ENCODE results near the gene SMIM28.

SMIM28 gene

DNA sequence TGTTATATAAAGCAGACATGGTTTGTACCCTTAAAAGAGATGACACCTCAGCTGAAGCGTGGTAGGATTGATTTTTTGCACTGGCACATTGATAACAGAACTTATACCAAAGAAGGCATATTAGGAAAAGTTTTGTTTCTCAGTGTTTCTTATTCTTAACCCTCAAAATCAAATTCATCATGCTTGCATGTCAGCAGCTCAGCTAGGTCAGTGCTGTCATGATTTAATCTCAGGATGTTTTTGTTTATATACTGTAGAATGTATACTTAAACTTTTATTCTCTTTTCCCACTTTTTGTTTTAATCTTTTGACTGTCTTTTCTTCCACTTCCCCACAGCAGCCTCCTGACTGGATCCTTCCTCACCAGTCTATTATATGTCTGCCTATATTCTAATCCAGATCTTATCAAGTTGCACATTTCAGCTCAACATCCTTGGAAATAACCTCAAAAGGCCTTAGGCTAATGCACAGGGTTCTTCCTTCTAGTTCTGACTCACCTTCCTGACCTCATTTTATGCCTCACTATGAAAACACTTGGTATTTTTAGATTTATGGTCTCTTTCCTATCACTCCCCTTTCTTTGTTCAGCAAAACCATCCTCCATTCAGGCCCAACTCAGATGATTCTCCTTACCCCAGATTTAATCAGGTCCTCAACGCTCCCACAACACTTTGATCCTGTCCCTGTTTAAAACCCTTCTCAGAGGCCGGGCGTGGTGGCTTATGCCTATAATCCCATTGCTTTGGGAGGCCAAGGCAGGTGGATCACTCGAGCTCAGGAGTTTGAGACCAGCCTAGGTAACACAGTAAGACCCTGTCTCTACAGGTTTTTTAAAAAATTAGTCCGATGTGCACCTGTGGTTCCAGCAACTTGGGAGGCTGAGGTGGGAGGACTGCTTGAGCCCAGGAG is 33.5 kb downstream of the SMIM28 start:
- peak; percentile 91 for DNase-seq (ENCODE audit: low read depth)
- H3K4me3 ChIP-seq (ENCODE audit: low read length): no peak overlapping the region
- TF ChIP-seq, protein P1, sequence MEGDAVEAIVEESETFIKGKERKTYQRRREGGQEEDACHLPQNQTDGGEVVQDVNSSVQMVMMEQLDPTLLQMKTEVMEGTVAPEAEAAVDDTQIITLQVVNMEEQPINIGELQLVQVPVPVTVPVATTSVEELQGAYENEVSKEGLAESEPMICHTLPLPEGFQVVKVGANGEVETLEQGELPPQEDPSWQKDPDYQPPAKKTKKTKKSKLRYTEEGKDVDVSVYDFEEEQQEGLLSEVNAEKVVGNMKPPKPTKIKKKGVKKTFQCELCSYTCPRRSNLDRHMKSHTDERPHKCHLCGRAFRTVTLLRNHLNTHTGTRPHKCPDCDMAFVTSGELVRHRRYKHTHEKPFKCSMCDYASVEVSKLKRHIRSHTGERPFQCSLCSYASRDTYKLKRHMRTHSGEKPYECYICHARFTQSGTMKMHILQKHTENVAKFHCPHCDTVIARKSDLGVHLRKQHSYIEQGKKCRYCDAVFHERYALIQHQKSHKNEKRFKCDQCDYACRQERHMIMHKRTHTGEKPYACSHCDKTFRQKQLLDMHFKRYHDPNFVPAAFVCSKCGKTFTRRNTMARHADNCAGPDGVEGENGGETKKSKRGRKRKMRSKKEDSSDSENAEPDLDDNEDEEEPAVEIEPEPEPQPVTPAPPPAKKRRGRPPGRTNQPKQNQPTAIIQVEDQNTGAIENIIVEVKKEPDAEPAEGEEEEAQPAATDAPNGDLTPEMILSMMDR (IDR thresholded peaks at IDR 0.05; ENCODE audit: insufficient read depth, low read depth, low read length, missing control alignments): no peak

DNA sequence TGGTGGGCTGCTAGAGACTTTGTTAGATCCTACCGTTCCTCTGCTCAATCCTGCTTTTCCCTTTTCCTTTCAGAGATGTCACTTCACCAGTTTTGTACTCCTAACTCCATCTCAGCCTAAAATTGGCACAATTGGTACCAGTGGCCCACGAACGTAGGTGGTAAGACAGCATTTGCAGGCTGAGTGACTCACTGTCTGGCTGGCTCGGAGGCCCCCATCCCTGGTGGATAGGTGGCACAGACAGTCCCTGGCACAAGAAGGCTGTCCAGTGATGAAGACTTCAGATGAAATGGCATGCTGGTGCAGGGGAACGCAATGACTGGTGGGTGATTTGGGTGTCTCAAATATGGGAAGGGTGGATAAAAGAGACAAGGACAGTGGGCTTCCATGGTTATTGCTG is 37.4 kb downstream of the SMIM28 start:
- DNase-seq (ENCODE audit: low read depth): no peak
- TF ChIP-seq, protein P1 (IDR thresholded peaks at IDR 0.05; ENCODE audit: insufficient read depth, low read depth, low read length, missing control alignments): no peak
- H3K4me3 ChIP-seq (ENCODE audit: low read length): no peak overlapping the region

DNA sequence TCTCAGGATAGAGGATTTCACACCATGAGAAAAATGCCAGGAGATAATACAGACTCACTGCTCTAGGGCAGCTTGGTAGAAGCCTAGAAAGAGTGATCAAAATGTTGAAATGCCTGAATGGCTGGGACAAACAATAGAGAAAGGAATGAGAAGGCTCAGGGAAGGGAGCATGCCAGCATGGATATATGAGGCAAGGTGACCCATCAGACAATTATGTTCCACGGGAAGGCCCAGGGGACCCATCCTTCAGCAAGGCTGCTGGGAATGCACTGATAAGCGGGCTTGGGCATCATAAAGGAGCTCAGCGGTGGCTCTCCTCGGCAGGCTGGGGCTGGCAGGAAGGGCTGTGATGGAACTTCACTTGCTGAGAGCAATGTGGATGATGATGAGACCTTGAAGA is 38.5 kb downstream of the SMIM28 start:
- H3K4me3 ChIP-seq (ENCODE audit: low read length): no peak overlapping the region
- TF ChIP-seq, protein P1 (IDR thresholded peaks at IDR 0.05; ENCODE audit: insufficient read depth, low read depth, low read length, missing control alignments): no peak
- DNase-seq (ENCODE audit: low read depth): no peak

DNA sequence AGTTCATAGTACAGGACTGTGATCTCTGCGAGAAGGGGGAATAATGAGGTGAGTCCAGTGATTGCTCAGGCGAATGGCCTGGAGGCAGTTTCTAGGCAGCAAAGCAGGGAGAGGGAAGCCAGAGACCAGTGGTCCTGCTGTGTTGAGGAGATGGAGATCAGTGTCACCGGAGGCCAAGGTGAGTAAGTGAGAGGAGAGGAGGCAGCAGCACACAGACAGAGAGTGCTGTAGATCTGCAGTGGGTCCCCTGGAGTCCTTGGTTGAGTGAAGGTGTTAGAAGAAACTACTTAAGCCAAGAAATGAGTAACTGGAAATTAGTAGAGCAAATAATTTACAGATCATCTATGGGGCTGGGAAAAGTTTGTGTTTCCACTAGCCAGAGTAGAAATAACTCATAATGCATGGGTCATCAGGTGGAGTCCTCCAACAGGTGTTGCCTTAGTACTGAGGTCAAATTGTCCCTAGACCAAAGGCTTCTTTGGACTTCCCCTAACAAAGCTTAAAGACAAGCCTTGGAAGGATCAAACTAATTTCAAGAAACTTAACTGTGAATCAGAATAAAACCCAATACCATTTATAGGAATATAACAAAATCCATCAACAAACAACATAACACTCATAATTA is 39.9 kb downstream of the SMIM28 start:
- H3K4me3 ChIP-seq (ENCODE audit: low read length): no peak overlapping the region
- TF ChIP-seq, protein P1 (IDR thresholded peaks at IDR 0.05; ENCODE audit: insufficient read depth, low read depth, low read length, missing control alignments): no peak
- no peak for DNase-seq (ENCODE audit: low read depth)

DNA sequence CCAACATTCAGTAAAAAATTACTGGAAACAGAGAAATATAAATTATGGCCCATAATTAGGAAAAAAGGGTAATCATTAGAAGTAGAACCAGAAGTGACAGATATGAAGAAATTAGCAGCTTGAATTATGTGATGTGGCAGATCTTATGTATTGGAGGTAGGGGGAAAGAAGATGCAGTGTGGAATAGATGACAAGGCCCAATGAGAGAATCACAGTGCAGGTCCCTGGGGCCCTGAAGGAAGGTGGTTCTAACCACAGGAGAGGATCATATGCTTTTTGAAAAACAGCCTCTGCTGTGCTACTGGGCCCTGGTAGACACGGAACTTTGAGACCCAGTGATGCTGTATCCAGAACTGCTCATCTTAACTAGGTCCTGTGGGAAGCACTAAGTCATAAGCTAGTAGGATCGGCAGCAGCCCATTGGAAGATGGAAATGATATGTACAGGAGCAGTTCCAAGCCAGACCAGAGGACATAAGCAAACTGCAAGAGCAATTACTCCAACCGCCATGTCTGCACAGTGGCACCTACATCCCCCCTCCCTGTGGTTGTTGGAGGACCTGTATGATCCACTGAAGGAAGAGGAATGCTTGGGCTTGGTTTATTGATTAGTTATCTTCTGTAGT is 40.5 kb downstream of the SMIM28 start:
- H3K4me3 ChIP-seq (ENCODE audit: low read length): no peak overlapping the region
- DNase-seq (ENCODE audit: low read depth): no peak
- TF ChIP-seq, protein P1 (IDR thresholded peaks at IDR 0.05; ENCODE audit: insufficient read depth, low read depth, low read length, missing control alignments): no peak

DNA sequence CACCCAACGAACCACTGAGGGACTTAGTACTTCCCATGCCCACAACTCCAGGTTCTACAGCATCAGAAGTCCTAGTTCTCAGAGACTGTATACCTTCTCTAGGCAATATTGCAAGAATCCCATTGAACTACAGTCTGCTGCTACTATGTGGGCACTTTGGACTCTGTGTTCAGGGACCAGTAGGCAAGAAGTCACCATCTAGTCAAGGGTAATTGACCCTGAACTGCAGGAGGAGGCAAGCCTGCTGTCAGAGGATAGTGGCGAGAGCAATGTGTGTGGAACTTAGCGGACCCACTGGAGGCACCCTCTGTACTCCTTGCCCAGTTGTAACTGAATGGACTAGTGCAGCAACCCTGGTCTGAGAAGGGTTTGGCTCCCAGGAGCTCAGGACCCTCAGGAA is 42.1 kb downstream of the SMIM28 start:
- no peak overlapping the region for H3K4me3 ChIP-seq (ENCODE audit: low read length)
- TF ChIP-seq, protein P1 (IDR thresholded peaks at IDR 0.05; ENCODE audit: insufficient read depth, low read depth, low read length, missing control alignments): no peak
- DNase-seq (ENCODE audit: low read depth): no peak

Measured in epithelial cell of esophagus (primary cell).